Stomach (tissue), 9 donors: ENCODE results near the gene ARID1B. TPM values are rescaled to one million over a fixed set of nuclear protein-coding genes. Genes with fewer than 3 reads are reported as not detected.

Experiments
- DNase-seq, 2 donors: peaks; one replicate each; pipeline versions ENCODE4 v3.0.0 to v3.0.0-alpha.2; 2013 to 2019
- H3K27ac ChIP-seq, 5 donors: fragments of 200-600 bp in 4 of 5; sonication (generic) in 4 of 5; one replicate each; pipeline ENCODE4 v1.5.1; 2013 to 2019; ENCODE audit warnings: mild to moderate bottlenecking in 1 of 5, moderate library complexity in 1 of 5
- H3K27me3 ChIP-seq, 3 donors: fragments of 200-600 bp; sonication (generic); one replicate each; pipeline ENCODE4 v1.5.1; 2017 to 2019; ENCODE audit warnings: mixed run types in 1 of 3
- H3K36me3 ChIP-seq, 4 donors: fragments of 200-600 bp; sonication (generic); 1 replicate in 3 of 4; 2 replicates in 1 of 4; pipeline ENCODE4 v1.5.1; 2016 to 2019
- H3K4me1 ChIP-seq, 4 donors: fragments of 200-600 bp; sonication (generic); one replicate each; pipeline ENCODE4 v1.5.1; 2016 to 2019
- H3K4me3 ChIP-seq, 4 donors: fragments of 200-600 bp; sonication (generic) in 3 of 4; one replicate each; pipeline ENCODE4 v1.5.1; 2016 to 2019; ENCODE audit warnings: mild to moderate bottlenecking in 1 of 4
- H3K9me3 ChIP-seq, 4 donors: fragments of 200-600 bp; sonication (generic); one replicate each; pipeline ENCODE4 v1.5.1; 2016 to 2019
- CTCF ChIP-seq, 7 experiments: fragments of 450-650 bp in 4 of 7; fragments of 200-600 bp in 3 of 7; sonication (generic) in 3 of 7; IDR thresholded peaks; one replicate each; pipeline ENCODE4 v1.5.1; 2016 to 2019; ENCODE audit warnings: antibody characterized with exemption in 7 of 7, control low read depth in 2 of 7, mild to moderate bottlenecking in 1 of 7
- EP300 ChIP-seq: sonication (generic); formaldehyde crosslinking; IDR thresholded peaks from one replicate; pipeline ENCODE4 v1.6.1; 2017; ENCODE audit warnings: antibody characterized with exemption
- POLR2A ChIP-seq, 4 donors: fragments of 450-650 bp; IDR thresholded peaks; one replicate each; pipeline ENCODE4 v1.6.1; 2016; ENCODE audit warnings: antibody characterized with exemption in 4 of 4, control low read depth in 2 of 4, mild to moderate bottlenecking in 1 of 4, moderate library complexity in 1 of 4
- POLR2AphosphoS5 ChIP-seq, 3 donors: sonication (generic); formaldehyde crosslinking; IDR thresholded peaks; one replicate each; pipeline ENCODE4 v1.6.1; 2016; ENCODE audit warnings: antibody characterized with exemption in 3 of 3
- WGBS, 5 donors: extraction: QIAGEN DNeasy Blood & Tissue Kit in 3 of 5; methylation state at CpG; one replicate each; pipeline versions ENCODE4 v1.1.5 to v1.1.7; 2013 to 2018; 5-methylcytosine and 5-hydroxymethylcytosine counted together
- intact Hi-C: fragments of 100-400 bp; cut with DNase I; formaldehyde crosslinking; loops from one replicate; pipeline ENCODE4 v1.15.1; 2023; ENCODE audit warnings: low total_unique reads
- polyA plus RNA-seq, 3 donors: library from polyadenylated mRNA; stranded (reverse); fragments of 200-250 nt; gene quantifications; one replicate each; pipeline ENCODE4 v1.2.3, GENCODE V29; 2013
- total RNA-seq, 5 donors: library from RNA; depleted of rRNA; stranded (reverse); fragments of >200 nt; gene quantifications; one replicate each; pipeline versions ENCODE4 v1.1.0 to v1.2.3, GENCODE V29; 2014 to 2016
- donor health status: healthy with polysubstance abuse.
- donor health status: Bipolar disorder and iron deficiency.
- donor health status: healthy.

Gene ARID1B
- total and polyA plus RNA-seq, 8 donors = 8.8 to 183 (median 48.3) TPM

GRCh38 chr6:157017022-157017421, 239.8 kb downstream of the ARID1B start:
- TF ChIP-seq EP300 = no peak
- TF ChIP-seq CTCF (IDR thresholded peaks at IDR 0.05) = no peak
- no peak for TF ChIP-seq POLR2AphosphoS5 (IDR thresholded peaks at IDR 0.05)
- TF ChIP-seq POLR2A (IDR thresholded peaks at IDR 0.05) = no peak
- H3K4me3 ChIP-seq = no peak overlapping the region
- peaks cover 0 to 54% (median 24%) of the 10 kb centered on the region in 4 donors for H3K4me1 ChIP-seq
- H3K36me3 ChIP-seq = no peaks in the 10 kb centered on the region
- intact Hi-C loops = no loop called here
- H3K9me3 ChIP-seq = no peaks in the 10 kb centered on the region
- no peaks in the 10 kb centered on the region for H3K27me3 ChIP-seq
- H3K27ac ChIP-seq = no peak overlapping the region
- DNase-seq = no peak
- 94 to 100% (median 100%) methylated on average over 1 of the region's 1 CpG for WGBS, 5 donors

GRCh38 chr6:157017861-157018260, 240.7 kb downstream of the ARID1B start:
- intact Hi-C loops = no loop called here
- Histone ChIP-seq H3K9me3 (no peaks in the 10 kb centered on the region), H3K36me3 (no peaks in the 10 kb centered on the region), H3K4me1 (peaks cover 7 to 61% (median 32%) of the 10 kb centered on the region in 4 donors), H3K4me3 (no peak overlapping the region), H3K27me3 (no peaks in the 10 kb centered on the region), H3K27ac (no peak overlapping the region)
- TF ChIP-seq EP300 = no peak
- TF ChIP-seq POLR2AphosphoS5 (IDR thresholded peaks at IDR 0.05) = no peak
- no peak for TF ChIP-seq CTCF (IDR thresholded peaks at IDR 0.05)
- no peak for TF ChIP-seq POLR2A (IDR thresholded peaks at IDR 0.05)
- DNase-seq = no peak

GRCh38 chr6:157019115-157019641, 242.0 kb downstream of the ARID1B start:
- 85 to 97% (median 93%) methylated on average over 2 of the region's 2 CpGs for WGBS, 5 donors
- no peaks in the 10 kb centered on the region for H3K9me3 ChIP-seq
- peaks cover 9 to 62% (median 35%) of the 10 kb centered on the region in 4 donors for H3K4me1 ChIP-seq
- no peaks in the 10 kb centered on the region for H3K36me3 ChIP-seq
- H3K4me3 ChIP-seq = no peak overlapping the region
- no peak for DNase-seq
- no peak for TF ChIP-seq POLR2A (IDR thresholded peaks at IDR 0.05)
- no peak for TF ChIP-seq EP300
- no peak for TF ChIP-seq POLR2AphosphoS5 (IDR thresholded peaks at IDR 0.05)
- no peak for TF ChIP-seq CTCF (IDR thresholded peaks at IDR 0.05)
- intact Hi-C loops = no loop called here
- no peaks in the 10 kb centered on the region for H3K27me3 ChIP-seq
- peak overlapping the region in 3 of 5 donors; percentile 14 to 100 (median 99) for H3K27ac ChIP-seq

- Histone ChIP-seq H3K36me3 (no peaks in the 10 kb centered on the region), H3K27me3 (no peaks in the 10 kb centered on the region), H3K9me3 (no peaks in the 10 kb centered on the region), H3K4me3 (no peak overlapping the region), H3K4me1 (peaks cover 9 to 62% (median 38%) of the 10 kb centered on the region in 4 donors), H3K27ac (peak overlapping the region in 3 of 5 donors; percentile 99 to 100 (median 99))
- DNase-seq = peak in 1 of 2 donors; percentile 40
- intact Hi-C loops = loop anchor here (10.0 kb wide), 1 partner anchor 235 kb away; no protein-coding TSS in a partner anchor
- 73 to 81% (median 79%) methylated on average over 7 of the region's 7 CpGs for WGBS, 5 donors
- TF ChIP-seq EP300 (no peak), CTCF (IDR thresholded peaks at IDR 0.05) (no peak), POLR2A (IDR thresholded peaks at IDR 0.05) (no peak), POLR2AphosphoS5 (IDR thresholded peaks at IDR 0.05) (no peak)
Observed at GRCh38 chr6:157019733-157020132, 242.6 kb downstream of the ARID1B start.
